Thoracic aorta (tissue), 2 donors: ENCODE measurements around the gene BRD4. TPM values are rescaled to one million over a fixed set of nuclear protein-coding genes. Genes with fewer than 3 reads are reported as not detected.

Experiments used
- ATAC-seq: fragments of 150-250 bp; one replicate; pipeline ENCODE4 v1.8.0; 2017; ENCODE audit warnings: low read depth; ENCODE audit not compliant: insufficient number of reproducible peaks, low FRiP score
- DNase-seq: peaks from one replicate; pipeline ENCODE4 v3.0.0-alpha.2; 2020; ENCODE audit warnings: low spot score
- H3K27ac ChIP-seq, 2 donors: fragments of 200-600 bp; sonication (generic); 1 replicate in 1 of 2; 2 replicates in 1 of 2; pipeline ENCODE4 v1.5.1; 2016; ENCODE audit warnings: mild to moderate bottlenecking in 2 of 2, moderate library complexity in 2 of 2
- H3K27me3 ChIP-seq: fragments of 200-600 bp; sonication (generic); replicated peaks from 2 replicates; pipeline ENCODE4 v1.6.0; 2016; ENCODE audit warnings: mild to moderate bottlenecking; ENCODE audit not compliant: insufficient read depth
- H3K36me3 ChIP-seq: fragments of 200-600 bp; sonication (generic); one replicate; pipeline ENCODE4 v1.5.1; 2016
- H3K4me1 ChIP-seq, 2 donors: fragments of 200-600 bp; sonication (generic); 1 replicate in 1 of 2; 2 replicates in 1 of 2; pipeline versions ENCODE4 v1.5.1 to v1.6.0; 2016; ENCODE audit warnings: low read depth in 2 of 2, mild to moderate bottlenecking in 1 of 2; ENCODE audit not compliant: control insufficient read depth in 1 of 2
- H3K4me3 ChIP-seq: fragments of 200-600 bp; sonication (generic); 2 replicates; pipeline ENCODE4 v1.5.1; 2016; ENCODE audit warnings: mild to moderate bottlenecking
- H3K9me3 ChIP-seq: fragments of 200-600 bp; sonication (generic); 2 replicates; pipeline ENCODE4 v1.5.1; 2016
- CTCF ChIP-seq: fragments of 200-600 bp; sonication (generic); IDR thresholded peaks from one replicate; pipeline ENCODE4 v1.5.1; 2019; ENCODE audit warnings: antibody characterized with exemption
- total RNA-seq, 2 donors: library from RNA; depleted of rRNA; stranded (reverse); fragments of >200 nt; gene quantifications; one replicate each; pipeline versions ENCODE4 v1.1.0 to v1.2.3, GENCODE V29; 2016

BRD4 gene
- total RNA-seq, 2 donors from 2014 or later, result 49.0 to 70.9 TPM

- Histone ChIP-seq H3K9me3 (no peaks in the 10 kb centered on the region), H3K4me1 (peaks cover 18 to 47% of the 10 kb centered on the region in 2 donors), H3K36me3 (peaks cover 25% of the 10 kb centered on the region), H3K4me3 (peak overlapping the region; percentile 73), H3K27me3 (no peaks in the 10 kb centered on the region), H3K27ac (peak overlapping the region; percentile 84 to 91)
- no peak for ATAC-seq
- no peak for TF ChIP-seq CTCF
- DNase-seq, result no peak
Observed at GRCh38 chr19:15196360-15197005, 135.9 kb downstream of the BRD4 start.

DNA sequence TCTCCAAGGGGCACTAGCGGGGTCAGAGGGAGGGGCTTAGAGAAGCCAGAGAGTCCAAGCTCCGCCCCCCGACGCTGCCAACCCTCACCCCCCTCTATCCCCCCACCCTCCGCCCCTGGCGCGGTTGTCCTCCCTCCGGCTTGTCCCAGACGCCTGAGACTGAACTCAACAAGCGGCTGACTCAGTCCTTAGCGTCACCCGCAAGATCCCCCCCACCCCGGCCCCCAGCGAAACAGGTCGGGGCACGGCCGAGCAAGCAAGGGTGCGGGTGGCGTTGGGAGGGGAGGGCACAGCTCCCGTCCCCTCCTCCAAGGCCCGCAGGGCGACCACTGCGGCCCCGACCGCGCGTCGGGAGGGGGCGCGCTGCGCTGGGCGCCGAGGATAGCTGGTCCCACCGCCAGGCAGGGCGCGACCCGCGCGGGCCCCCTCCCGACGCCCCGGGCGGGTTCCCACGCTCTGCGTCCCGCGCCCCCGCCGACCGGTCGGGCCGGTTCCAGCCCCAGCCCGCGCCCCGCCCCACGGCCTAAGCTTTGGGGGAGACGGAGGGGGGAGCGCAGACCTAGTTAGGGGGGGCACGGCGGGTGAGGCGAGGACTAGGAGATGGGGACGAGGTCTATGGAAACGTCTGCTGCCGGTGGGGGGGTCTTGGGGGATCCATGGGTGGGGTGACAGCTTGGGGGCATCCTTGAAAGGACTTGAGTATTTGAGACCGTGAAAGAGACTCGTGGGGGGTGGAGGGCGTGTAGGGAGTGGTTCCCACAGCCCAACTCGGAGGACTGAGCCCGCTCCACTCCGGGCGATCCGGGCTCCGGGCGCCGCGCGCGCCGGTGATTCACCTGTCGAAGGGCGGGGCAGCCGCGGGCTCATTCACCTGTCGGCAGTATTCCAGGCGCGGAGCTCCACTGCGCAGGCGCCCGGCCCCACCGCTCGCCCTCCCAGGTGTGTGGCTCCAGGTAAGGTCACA lies 136.7 kb downstream of the BRD4 start:
- H3K4me3 ChIP-seq, result peak overlapping the region; percentile 73
- ATAC-seq (peak; percentile 56), DNase-seq (peak; percentile 59)
- H3K9me3 ChIP-seq, result no peaks in the 10 kb centered on the region
- TF ChIP-seq CTCF, result no peak
- H3K27ac ChIP-seq, result peak overlapping the region; percentile 84 to 91
- H3K27me3 ChIP-seq, result no peaks in the 10 kb centered on the region
- peaks cover 32% of the 10 kb centered on the region for H3K36me3 ChIP-seq
- H3K4me1 ChIP-seq, result peaks cover 18 to 47% of the 10 kb centered on the region in 2 donors

DNA sequence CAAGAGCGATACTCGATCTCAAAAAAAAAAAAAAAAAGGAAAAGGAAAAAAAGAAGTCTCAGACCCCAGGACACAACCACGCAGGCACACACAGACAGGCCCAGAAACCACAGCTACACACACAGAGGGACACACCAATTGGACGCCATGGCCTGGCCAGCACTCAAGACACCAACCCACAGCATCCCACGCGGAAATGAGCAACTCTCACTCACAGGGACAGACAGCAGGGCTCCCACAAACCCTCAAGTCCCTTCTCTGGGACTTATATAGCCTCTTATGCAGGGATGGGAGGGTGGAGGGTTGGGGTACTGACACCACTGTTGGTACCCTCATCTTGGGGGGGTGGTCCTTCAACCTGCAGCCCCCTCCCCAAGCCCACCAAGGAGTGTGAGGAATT lies 137.4 kb downstream of the BRD4 start:
- Histone ChIP-seq H3K27ac (peak overlapping the region; percentile 84 to 91), H3K4me3 (peak overlapping the region; percentile 73), H3K36me3 (peaks cover 39% of the 10 kb centered on the region), H3K4me1 (peaks cover 18 to 47% of the 10 kb centered on the region in 2 donors), H3K27me3 (no peaks in the 10 kb centered on the region), H3K9me3 (no peaks in the 10 kb centered on the region)
- no peak for TF ChIP-seq CTCF
- peak; percentile 66 for DNase-seq
- peak; percentile 48 for ATAC-seq

DNA sequence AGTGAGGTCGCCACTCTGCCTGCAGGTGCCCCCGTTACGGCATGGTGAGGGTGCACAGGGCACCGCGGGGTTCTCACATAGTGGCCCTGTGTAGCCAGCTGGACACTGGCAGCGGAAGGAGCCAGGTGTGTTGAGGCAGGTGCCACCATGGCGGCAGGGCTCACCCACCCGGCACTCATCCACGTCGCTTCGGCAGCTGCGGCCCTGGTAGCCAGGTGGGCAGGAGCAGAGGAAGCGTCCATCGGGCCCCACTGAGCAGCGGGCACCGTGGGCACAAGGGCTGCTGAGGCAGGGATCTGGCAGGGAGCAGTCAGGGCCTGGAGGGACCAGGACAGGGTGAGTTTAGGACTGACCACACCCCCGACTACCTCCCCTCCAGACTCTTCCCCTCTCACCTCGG lies 140.4 kb downstream of the BRD4 start:
- peaks cover 9 to 26% of the 10 kb centered on the region in 2 donors for H3K4me1 ChIP-seq
- H3K4me3 ChIP-seq, result no peak overlapping the region
- ATAC-seq (no peak), DNase-seq (no peak)
- no peaks in the 10 kb centered on the region for H3K9me3 ChIP-seq
- H3K27me3 ChIP-seq, result no peaks in the 10 kb centered on the region
- H3K36me3 ChIP-seq, result peaks cover 66% of the 10 kb centered on the region
- no peak for TF ChIP-seq CTCF
- no peak overlapping the region for H3K27ac ChIP-seq

GRCh38 chr19:15191514-15191913 lies 140.8 kb downstream of the BRD4 start:
- H3K27ac ChIP-seq, result no peak overlapping the region
- DNase-seq, result no peak
- H3K4me1 ChIP-seq, result peaks cover 9 to 21% of the 10 kb centered on the region in 2 donors
- H3K4me3 ChIP-seq, result no peak overlapping the region
- H3K36me3 ChIP-seq, result peaks cover 67% of the 10 kb centered on the region
- H3K27me3 ChIP-seq, result no peaks in the 10 kb centered on the region
- no peak for ATAC-seq
- H3K9me3 ChIP-seq, result no peaks in the 10 kb centered on the region
- TF ChIP-seq CTCF, result no peak
